Stimulated activated CD8-positive, alpha-beta memory T cell treated with anti-CD3 and anti-CD28 coated beads, Interleukin-4, amount 100 ng/mL, for 1 hour (primary cell): ENCODE measurements around the gene SMCO2.
"Not testable (repeated sequence)": the region's sequence is repeated elsewhere in the genome, so short reads cannot be mapped to it uniquely, and the experiment has no call there.

Source experiments
- DNase-seq, 2 donors: peaks; one replicate each; pipeline ENCODE4 v3.0.0-alpha.2; 2020; ENCODE audit warnings: low read depth in 2 of 2, low spot score in 1 of 2

Gene SMCO2

GRCh38 chr12:27524839-27525753 lies 78.6 kb downstream of the SMCO2 start:
- no peak for DNase-seq

GRCh38 chr12:27527512-27527911 lies 81.0 kb downstream of the SMCO2 start:
- DNase-seq, result no peak

GRCh38 chr12:27528788-27529187 lies 82.3 kb downstream of the SMCO2 start:
- no peak for DNase-seq

- DNase-seq, result no peak
These were observed 83.8 kb downstream of the SMCO2 start for GRCh38 chr12:27530157-27530922.

GRCh38 chr12:27531896-27532295 lies 85.4 kb downstream of the SMCO2 start:
- no peak for DNase-seq

- no peak for DNase-seq
These were observed 87.7 kb downstream of the SMCO2 start for GRCh38 chr12:27534060-27534764.

- no peak for DNase-seq
These were observed 88.2 kb downstream of the SMCO2 start for GRCh38 chr12:27534765-27535161.

- no peak for DNase-seq
These were observed 88.8 kb downstream of the SMCO2 start for GRCh38 chr12:27535318-27535717.

GRCh38 chr12:27537855-27538675 lies 91.5 kb downstream of the SMCO2 start:
- no peak for DNase-seq

- DNase-seq, result no peak
These were observed 92.7 kb downstream of the SMCO2 start for GRCh38 chr12:27539191-27539631.

- no peak for DNase-seq
These were observed 94.6 kb downstream of the SMCO2 start for GRCh38 chr12:27541031-27541719.

- DNase-seq, result no peak
These were observed 96.1 kb downstream of the SMCO2 start for GRCh38 chr12:27542628-27543027.

- DNase-seq, result not testable (repeated sequence)
These were observed 98.3 kb downstream of the SMCO2 start for GRCh38 chr12:27544858-27545257.

GRCh38 chr12:27545665-27546064 lies 99.1 kb downstream of the SMCO2 start:
- no peak for DNase-seq

GRCh38 chr12:27547592-27547991 lies 101.1 kb downstream of the SMCO2 start:
- no peak for DNase-seq

- DNase-seq, result no peak
These were observed 102.0 kb downstream of the SMCO2 start for GRCh38 chr12:27548301-27549199.

- no peak for DNase-seq
These were observed 102.8 kb downstream of the SMCO2 start for GRCh38 chr12:27549236-27549800.

GRCh38 chr12:27549801-27550652 lies 103.5 kb downstream of the SMCO2 start:
- DNase-seq, result no peak
